ENCODE measurements around the gene FAXC. TPM values are rescaled to one million over a fixed set of nuclear protein-coding genes. Genes with fewer than 3 reads are reported as not detected.
"Not testable (repeated sequence)": the region's sequence is repeated elsewhere in the genome, so short reads cannot be mapped to it uniquely, and the experiment has no call there.

FAXC gene
- total RNA-seq, 4 donors from 2014 or later = 22.2 to 44.7 (median 41.8) TPM

- intact Hi-C loops (cut with DNase I) = no loop called here
- WGBS = 76% methylated on average over 4 of the region's 4 CpGs
- no peak overlapping the region for H3K27ac ChIP-seq (replicated peaks in 1 of 4)
Observed at GRCh38 chr6:99282479-99283062, 66.9 kb downstream of the FAXC start.

GRCh38 chr6:99276747-99277146 is 72.7 kb downstream of the FAXC start:
- Histone ChIP-seq H3K36me3 (peaks cover 0 to 19% (median 5%) of the 10 kb centered on the region in 4 donors), H3K4me1 (no peaks in the 10 kb centered on the region), H3K9me3 (no peaks in the 10 kb centered on the region), H3K27me3 (no peaks in the 10 kb centered on the region), H3K27ac (replicated peaks in 1 of 4) (no peak overlapping the region), H3K4me3 (no peak overlapping the region)
- TF ChIP-seq EP300 (IDR thresholded peaks at IDR 0.05) (no peak), POLR2A (IDR thresholded peaks at IDR 0.05; ENCODE audit: low read depth) (no peak)
- 40% methylated on average over 2 of the region's 2 CpGs for whole genome bisulfite sequencing
- intact Hi-C loops (cut with DNase I) = no loop called here
- no peak for DNase-seq (ENCODE audit: extremely low spot score)

More at GRCh38 chr6:99282479-99283062, 66.9 kb downstream of the FAXC start:
- H3K36me3 ChIP-seq = peaks cover 0 to 19% (median 5%) of the 10 kb centered on the region in 4 donors
- H3K4me1 ChIP-seq = peaks cover 0 to 11% (median 10%) of the 10 kb centered on the region in 4 donors
- TF ChIP-seq, protein P1, sequence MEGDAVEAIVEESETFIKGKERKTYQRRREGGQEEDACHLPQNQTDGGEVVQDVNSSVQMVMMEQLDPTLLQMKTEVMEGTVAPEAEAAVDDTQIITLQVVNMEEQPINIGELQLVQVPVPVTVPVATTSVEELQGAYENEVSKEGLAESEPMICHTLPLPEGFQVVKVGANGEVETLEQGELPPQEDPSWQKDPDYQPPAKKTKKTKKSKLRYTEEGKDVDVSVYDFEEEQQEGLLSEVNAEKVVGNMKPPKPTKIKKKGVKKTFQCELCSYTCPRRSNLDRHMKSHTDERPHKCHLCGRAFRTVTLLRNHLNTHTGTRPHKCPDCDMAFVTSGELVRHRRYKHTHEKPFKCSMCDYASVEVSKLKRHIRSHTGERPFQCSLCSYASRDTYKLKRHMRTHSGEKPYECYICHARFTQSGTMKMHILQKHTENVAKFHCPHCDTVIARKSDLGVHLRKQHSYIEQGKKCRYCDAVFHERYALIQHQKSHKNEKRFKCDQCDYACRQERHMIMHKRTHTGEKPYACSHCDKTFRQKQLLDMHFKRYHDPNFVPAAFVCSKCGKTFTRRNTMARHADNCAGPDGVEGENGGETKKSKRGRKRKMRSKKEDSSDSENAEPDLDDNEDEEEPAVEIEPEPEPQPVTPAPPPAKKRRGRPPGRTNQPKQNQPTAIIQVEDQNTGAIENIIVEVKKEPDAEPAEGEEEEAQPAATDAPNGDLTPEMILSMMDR (IDR thresholded peaks at IDR 0.05) = peak; percentile 20 to 42 (median 29)
- TF ChIP-seq POLR2AphosphoS5 (IDR thresholded peaks at IDR 0.05) = no peak
- no peak for TF ChIP-seq EP300 (IDR thresholded peaks at IDR 0.05)
- TF ChIP-seq POLR2A (IDR thresholded peaks at IDR 0.05; ENCODE audit: low read depth) = no peak
- H3K4me3 ChIP-seq = no peak overlapping the region
- no peak for DNase-seq (ENCODE audit: extremely low spot score)
- no peaks in the 10 kb centered on the region for H3K27me3 ChIP-seq
- no peaks in the 10 kb centered on the region for H3K9me3 ChIP-seq

DNA sequence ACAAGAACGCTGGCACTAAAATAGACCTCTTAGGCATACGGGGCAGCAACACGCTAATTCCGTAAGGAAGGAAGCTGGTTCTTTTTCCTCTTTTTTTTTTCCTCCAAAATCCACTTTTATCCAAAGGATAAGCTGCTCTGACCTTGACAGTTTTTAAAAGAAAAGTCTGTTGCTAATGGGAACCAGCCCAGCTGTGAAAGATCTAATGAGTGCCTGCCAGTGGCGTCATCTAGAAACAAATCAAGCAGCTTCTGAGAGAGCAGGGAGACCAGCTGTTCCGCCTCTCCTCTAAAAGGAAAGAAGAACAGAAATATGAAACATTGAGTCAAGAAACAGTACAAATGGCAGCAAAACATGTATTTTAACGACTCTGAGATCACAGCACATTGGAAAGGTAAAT is 78.6 kb downstream of the FAXC start:
- intact Hi-C loops (cut with DNase I) = no loop called here
- 27% methylated on average over 7 of the region's 7 CpGs for WGBS
- no peak for DNase-seq (ENCODE audit: extremely low spot score)

DNA sequence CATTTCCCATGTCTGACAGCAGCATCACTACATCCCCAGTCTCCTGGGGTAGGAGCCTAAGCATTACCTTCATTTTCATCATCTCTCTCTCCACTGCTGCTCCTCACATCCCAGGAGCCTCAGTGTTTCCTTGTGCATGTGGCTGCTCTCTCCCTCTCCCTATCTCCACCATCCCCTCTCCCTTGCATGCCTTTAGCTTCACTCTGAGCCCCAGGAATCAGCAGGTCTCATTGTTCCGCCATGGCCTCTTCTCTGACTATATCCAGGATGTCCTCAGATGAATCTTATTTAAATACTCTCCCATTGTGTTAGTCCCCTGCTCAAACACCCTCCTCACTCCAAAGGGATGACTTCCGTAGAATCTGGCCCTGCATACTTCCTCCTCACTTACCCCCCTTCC is 79.4 kb downstream of the FAXC start:
- TF ChIP-seq POLR2A (IDR thresholded peaks at IDR 0.05; ENCODE audit: low read depth) (no peak), POLR2AphosphoS5 (IDR thresholded peaks at IDR 0.05) (no peak), EP300 (IDR thresholded peaks at IDR 0.05) (no peak)
- Histone ChIP-seq H3K9me3 (no peaks in the 10 kb centered on the region), H3K27me3 (no peaks in the 10 kb centered on the region), H3K36me3 (no peaks in the 10 kb centered on the region), H3K27ac (replicated peaks in 1 of 4) (no peak overlapping the region), H3K4me3 (no peak overlapping the region), H3K4me1 (peaks cover 0 to 9% (median 7%) of the 10 kb centered on the region in 4 donors)
- 73% methylated on average over 2 of the region's 2 CpGs for WGBS
- DNase-seq (ENCODE audit: extremely low spot score) = no peak
- intact Hi-C loops (cut with DNase I) = no loop called here

More for the DNA sequence above, 78.6 kb downstream of the FAXC start:
- H3K27me3 ChIP-seq = no peaks in the 10 kb centered on the region
- no peaks in the 10 kb centered on the region for H3K36me3 ChIP-seq
- peaks cover 0 to 9% (median 7%) of the 10 kb centered on the region in 4 donors for H3K4me1 ChIP-seq
- TF ChIP-seq, protein P1 (IDR thresholded peaks at IDR 0.05) = no peak
- TF ChIP-seq POLR2A (IDR thresholded peaks at IDR 0.05; ENCODE audit: low read depth) (no peak), POLR2AphosphoS5 (IDR thresholded peaks at IDR 0.05) (no peak), EP300 (IDR thresholded peaks at IDR 0.05) (no peak)
- no peak overlapping the region for H3K4me3 ChIP-seq
- H3K9me3 ChIP-seq = no peaks in the 10 kb centered on the region
- H3K27ac ChIP-seq (replicated peaks in 1 of 4) = no peak overlapping the region

GRCh38 chr6:99269207-99269606 is 80.3 kb downstream of the FAXC start:
- 92% methylated on average over 3 of the region's 3 CpGs for WGBS
- no peak for DNase-seq (ENCODE audit: extremely low spot score)
- Histone ChIP-seq H3K4me3 (no peak overlapping the region), H3K9me3 (no peaks in the 10 kb centered on the region), H3K27me3 (no peaks in the 10 kb centered on the region), H3K36me3 (no peaks in the 10 kb centered on the region), H3K27ac (replicated peaks in 1 of 4) (no peak overlapping the region), H3K4me1 (peaks cover 0 to 9% (median 7%) of the 10 kb centered on the region in 4 donors)
- TF ChIP-seq POLR2A (IDR thresholded peaks at IDR 0.05; ENCODE audit: low read depth) (no peak), EP300 (IDR thresholded peaks at IDR 0.05) (no peak), POLR2AphosphoS5 (IDR thresholded peaks at IDR 0.05) (no peak)
- TF ChIP-seq, protein P1 (IDR thresholded peaks at IDR 0.05) = no peak
- intact Hi-C loops (cut with DNase I) = no loop called here

- H3K4me3 ChIP-seq; H3K9me3 ChIP-seq; intact Hi-C loops (cut with DNase I); H3K27ac ChIP-seq (replicated peaks in 1 of 4); H3K36me3 ChIP-seq; H3K4me1 ChIP-seq; DNase-seq (ENCODE audit: extremely low spot score); H3K27me3 ChIP-seq: not testable (repeated sequence)
- 78% methylated on average over 5 of the region's 5 CpGs for WGBS
Observed at GRCh38 chr6:99266996-99267395, 82.5 kb downstream of the FAXC start.

GRCh38 chr6:99265447-99265846 is 84.0 kb downstream of the FAXC start:
- DNase-seq (ENCODE audit: extremely low spot score); H3K4me3 ChIP-seq; H3K4me1 ChIP-seq; intact Hi-C loops (cut with DNase I); H3K36me3 ChIP-seq; H3K9me3 ChIP-seq; H3K27ac ChIP-seq (replicated peaks in 1 of 4); H3K27me3 ChIP-seq: not testable (repeated sequence)
- WGBS = 100% methylated on average over 5 of the region's 5 CpGs
